GM12891 (cell line): Measurements from ENCODE around the gene KCNQ1OT1.

Experiments
- PAX5 ChIP-seq: IDR thresholded peaks from 2 replicates; pipeline ENCODE4 v1.6.1; 2011; ENCODE audit warnings: low read length, moderate library complexity, mild to moderate bottlenecking; ENCODE audit not compliant: insufficient read depth, severe bottlenecking
- POLR2A ChIP-seq: IDR thresholded peaks from 2 replicates; pipeline ENCODE4 v1.6.1; 2011; ENCODE audit warnings: low read depth, low read length, control low read depth
- POLR2AphosphoS5 ChIP-seq: IDR thresholded peaks from 2 replicates; pipeline ENCODE4 v1.6.1; 2011; ENCODE audit warnings: low read depth, low read length, control low read depth
- SPI1 ChIP-seq: IDR thresholded peaks from 2 replicates; pipeline ENCODE4 v1.6.1; 2011; ENCODE audit warnings: low read depth, low read length, control low read depth

DNA sequence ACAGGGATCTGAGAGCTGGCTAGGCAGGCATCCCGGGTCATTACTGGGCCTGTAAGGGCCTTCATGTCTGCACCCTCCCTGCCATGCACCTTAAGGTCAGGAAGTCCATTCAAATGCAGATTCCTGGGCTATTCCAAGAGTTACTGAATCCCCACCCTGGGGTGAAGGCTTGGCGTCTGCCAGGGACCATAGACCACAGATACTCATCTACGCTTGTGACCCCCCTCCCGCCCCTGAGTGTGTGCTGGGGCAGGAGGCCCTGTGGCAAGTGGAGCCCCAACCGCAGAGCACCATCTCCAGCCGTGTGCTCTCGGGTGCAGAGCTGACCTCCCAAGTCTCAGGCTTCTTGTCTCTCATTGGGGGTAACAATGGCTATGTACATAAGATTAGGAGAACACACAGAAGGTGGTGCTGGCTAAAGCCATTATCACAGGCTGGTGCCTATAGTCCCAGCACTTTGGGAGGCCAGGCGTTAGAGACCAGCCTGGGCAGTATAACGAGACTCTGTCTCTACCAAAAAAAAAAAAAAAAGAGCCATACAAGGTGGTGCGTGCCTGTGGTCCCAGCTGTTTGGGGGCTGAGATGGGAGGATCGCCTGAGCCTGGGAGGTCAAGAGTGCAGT, 19.1 kb upstream of the KCNQ1OT1 start:
- TF ChIP-seq POLR2AphosphoS5 (no peak), POLR2A (no peak), PAX5 (no peak), SPI1 (no peak)
